HG03457 (cell line): ENCODE measurements around the gene NOTCH2.

ENCODE experiments used
- ATAC-seq: cut with Tn5 transposase; IDR thresholded peaks from one replicate; pipeline ENCODE4 v1.9.1; 2021; ENCODE audit warnings: moderate number of reproducible peaks; ENCODE audit not compliant: unreplicated experiment

NOTCH2 gene

DNA sequence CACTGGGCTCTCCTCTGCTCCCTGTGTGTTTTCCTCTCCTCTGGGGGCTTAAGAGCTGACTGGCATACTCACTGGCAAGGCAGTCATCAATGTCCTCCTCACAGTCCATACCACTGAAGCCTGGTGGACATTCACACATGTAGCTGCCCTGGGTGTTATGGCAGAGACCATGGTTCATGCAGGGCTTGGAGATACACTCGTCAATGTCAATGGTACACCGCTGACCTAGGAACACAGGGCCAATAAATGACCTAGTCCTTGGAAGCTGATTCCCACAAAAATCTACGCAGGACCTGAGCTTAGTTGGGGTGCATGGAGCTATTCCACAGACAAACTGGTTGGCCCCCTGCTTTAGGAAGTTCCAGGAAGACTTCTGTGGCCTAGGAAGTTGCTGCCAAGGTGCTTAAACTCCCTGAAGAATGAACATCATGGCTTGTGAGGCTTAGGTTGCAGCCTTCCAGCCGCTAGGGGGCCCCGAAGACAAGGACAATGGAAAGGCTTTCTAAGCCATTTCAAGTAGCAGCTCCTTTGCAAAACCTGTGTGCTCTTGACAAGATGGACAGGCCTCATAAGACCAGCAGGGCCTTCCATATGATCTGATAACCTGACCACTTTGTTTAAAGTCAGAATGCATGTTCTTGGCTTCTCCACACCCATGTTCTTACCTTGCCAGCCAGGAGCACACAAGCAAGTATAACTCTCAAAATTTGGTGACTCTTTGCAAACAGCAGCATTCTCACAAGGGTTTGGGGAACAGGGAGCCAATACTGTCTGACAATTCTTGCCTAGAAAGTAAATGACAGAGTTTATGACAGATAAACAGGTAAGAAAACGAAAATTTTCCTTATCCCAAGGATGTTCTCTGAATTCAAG lies 120.9 kb downstream of the NOTCH2 start:
- no peak for ATAC-seq

DNA sequence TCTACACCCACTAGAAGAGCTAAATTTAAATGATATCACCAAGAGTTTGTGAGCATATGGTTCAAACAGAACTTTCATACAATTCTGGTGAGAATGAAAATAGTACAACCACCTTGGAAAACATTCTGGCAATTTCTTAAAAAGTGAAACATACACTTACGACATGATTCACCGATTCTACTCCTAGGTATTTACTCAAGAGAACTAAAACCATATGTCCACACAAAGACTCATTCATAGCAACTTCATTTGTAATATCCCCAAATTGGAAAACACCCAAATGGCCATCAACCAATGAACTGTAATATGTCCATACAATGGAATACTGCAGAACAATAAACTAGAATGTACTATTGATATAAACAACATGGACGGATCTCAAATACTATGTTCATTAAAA lies 122.0 kb downstream of the NOTCH2 start:
- ATAC-seq, result no peak

DNA sequence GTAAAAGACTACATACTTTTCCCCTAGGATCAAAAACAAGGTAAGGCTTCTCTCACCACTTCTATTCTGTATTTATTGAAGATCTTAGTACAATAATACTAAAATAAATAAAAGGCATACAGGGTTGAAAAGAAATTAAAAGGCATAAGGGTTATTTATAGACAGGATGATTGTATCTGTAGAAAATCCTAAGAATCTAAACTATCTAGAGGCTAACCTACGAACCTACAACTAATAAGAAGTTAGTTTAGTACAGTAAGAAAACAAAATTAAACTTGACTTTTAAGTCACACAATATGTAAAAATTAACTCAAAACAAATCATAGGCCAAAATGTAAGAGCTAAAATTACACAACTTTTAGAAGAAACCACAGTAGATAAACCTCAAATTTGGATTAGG lies 122.7 kb downstream of the NOTCH2 start:
- no peak for ATAC-seq

DNA sequence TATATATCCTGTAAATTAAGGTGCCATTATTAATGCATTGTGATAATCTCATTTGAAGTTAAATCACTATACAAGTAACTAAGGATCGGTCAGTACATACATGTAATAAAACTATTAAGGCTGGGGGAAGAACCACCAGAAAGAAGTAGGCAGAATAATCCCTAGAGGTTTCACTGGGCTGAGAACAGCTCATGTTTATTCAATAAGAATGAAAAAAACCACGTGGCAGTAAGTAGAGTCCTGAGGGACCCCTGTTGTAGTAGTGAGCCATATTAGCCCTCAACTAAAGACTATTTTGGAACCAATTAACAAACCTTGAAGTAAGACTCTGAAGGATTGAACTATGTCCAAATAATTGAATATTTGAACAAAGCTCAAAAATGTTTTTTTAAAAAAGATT lies 126.2 kb downstream of the NOTCH2 start:
- no peak for ATAC-seq

DNA sequence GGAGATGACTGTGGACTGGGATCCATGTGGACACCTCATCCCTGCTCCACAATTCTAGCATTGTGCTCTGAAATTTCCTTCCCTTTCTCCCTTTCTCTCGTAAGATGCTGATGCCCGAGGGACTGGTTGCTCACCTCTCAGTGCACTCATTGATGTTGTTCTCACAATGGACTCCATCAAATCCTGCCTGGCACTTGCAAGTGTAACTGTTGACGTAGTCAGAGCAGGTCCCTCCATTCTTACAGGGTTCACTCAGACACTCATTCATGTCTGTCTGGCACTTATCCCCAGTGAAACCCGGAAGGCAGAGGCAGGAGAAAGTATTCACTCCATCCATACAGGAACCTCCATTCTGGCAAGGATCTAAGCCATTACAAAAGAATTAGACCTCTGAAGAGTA lies 128.1 kb downstream of the NOTCH2 start:
- ATAC-seq, result no peak

DNA sequence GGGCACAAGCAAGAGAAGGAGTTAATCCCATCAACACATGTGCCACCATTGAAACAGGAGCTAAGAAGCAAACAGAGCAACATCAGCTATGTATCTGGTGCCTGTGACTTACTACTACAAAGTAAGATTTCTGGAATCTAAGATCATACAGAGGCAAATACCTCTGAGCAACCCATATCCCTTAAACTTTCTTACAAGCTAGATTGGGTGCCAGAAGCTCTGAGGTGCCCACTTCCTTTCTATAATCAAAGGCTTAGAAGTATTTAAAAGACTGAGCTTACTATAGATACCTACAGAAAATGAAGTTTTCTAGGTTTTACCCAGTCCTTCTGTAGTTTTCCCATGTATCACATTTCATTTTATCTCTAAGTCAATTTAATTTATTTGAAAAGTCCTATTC lies 128.8 kb downstream of the NOTCH2 start:
- no peak for ATAC-seq

DNA sequence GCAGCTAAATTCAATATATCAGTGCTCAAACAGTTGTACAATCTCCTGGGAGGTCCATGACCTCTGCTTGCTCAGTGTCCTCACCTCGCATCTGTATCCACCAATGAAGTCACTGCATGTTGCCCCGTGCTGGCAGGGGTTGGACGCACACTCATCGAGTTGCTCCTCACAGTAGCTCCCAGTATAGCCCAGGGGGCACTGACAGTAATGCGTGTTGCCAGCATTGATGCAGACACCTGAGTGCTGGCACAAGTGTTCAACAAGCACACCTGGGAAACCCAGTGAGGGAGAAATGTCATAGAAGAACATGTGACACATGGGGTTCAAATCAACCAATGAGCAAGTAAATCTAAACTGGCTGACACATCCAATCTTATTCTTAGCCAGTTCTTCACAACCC lies 132.3 kb downstream of the NOTCH2 start:
- ATAC-seq, result no peak

DNA sequence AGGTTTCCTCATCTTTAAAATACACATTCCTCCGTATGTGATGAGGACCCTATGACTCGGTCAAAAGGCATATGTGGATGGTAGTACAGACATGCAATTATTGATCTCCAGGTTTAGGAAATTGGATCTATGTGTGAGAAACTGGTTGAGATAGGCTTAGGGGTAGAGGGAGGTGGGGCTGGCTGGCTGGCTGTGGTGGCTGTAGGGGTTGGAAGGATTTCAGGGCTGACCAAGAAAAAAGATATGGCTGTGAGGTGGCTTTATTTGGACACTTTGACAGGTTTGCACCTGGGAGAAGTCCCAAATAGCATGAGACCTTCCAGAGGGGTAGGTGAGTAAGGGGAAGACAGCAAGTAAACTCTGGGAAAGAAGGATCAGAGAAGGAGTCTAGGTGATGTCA lies 133.5 kb downstream of the NOTCH2 start:
- no peak for ATAC-seq

DNA sequence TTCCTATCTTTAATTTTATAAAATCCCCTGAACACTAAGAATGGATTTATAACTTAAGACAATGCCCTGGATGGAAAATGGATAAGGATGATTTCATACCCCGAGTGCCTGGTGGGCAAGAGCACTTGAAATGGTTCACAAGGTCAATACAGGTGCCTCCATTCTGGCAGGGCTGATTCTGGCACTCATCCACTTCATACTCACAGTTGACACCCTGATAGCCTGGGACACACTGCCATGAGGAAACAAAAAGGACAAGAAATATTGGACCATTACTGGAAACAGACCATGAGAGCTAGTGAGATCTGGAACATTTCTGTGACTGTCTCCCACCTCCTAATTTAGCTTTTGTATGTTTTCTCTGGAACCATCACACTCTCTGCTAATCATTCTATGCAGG lies 134.1 kb downstream of the NOTCH2 start:
- no peak for ATAC-seq

DNA sequence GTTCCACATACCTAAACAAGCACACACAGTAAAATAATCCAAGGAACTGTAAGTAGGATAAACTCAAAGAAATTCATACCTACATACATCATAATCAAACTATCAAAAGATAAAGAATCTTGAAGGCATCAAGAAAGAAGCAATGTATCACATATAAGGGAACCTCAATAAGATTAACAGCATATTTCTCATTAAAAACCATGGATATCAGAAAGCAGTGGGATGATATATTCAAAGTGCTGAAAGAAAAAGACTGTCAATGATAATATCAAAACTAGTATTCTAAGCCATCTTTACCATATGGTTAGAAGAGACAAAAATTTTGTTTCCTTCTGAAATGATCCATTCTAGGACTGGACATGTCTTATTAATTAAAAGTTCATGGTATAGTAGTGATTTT lies 136.1 kb downstream of the NOTCH2 start:
- no peak for ATAC-seq

DNA sequence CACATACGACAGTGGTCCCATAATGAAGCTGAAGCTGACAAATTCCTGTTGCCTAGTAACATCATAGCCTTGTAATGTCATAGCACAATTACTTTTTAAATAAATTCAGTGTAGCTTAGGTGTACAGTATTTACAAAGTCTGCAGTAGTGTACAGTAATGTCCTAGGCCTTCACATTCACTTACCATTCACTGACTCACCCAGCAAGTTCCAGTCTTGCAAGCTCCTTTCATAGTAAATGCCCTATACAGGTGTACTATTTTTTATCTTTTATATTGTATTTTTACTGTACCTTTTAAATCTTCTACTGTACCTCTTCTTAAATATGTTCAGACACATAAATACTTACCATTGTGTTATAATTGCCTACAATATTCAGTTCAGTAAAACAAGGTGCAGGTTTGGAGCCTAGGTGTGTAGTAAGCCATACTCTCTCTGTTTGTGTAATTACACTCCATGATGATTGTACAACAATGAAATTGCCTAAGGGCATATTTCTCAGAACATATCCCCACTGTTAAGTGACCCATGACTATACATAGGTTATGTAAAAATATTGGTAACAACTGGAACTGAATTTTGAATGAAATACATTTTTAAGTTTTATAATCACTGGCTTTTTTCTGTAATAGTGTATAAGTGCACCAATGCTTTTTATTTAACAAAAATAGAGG lies 139.7 kb downstream of the NOTCH2 start:
- no peak for ATAC-seq

DNA sequence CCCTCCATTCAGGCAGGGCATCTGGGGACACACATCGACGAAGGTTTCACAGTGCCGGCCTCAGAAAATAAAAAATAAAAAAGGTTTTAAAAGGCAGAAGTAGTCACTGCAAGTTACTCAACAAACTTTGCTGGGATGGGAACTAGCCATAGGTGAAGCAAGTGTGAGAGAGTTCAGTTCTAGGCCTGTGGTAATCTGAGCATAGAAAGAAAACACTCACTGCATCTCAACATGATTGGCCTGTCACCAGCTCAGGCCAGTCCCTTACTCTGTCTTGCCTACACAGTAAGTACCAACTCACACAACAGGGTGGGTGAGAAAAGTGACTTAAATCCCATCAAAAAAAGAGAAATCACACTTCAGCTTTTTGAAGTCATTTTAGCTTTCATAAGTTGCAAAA lies 142.9 kb downstream of the NOTCH2 start:
- no peak for ATAC-seq

DNA sequence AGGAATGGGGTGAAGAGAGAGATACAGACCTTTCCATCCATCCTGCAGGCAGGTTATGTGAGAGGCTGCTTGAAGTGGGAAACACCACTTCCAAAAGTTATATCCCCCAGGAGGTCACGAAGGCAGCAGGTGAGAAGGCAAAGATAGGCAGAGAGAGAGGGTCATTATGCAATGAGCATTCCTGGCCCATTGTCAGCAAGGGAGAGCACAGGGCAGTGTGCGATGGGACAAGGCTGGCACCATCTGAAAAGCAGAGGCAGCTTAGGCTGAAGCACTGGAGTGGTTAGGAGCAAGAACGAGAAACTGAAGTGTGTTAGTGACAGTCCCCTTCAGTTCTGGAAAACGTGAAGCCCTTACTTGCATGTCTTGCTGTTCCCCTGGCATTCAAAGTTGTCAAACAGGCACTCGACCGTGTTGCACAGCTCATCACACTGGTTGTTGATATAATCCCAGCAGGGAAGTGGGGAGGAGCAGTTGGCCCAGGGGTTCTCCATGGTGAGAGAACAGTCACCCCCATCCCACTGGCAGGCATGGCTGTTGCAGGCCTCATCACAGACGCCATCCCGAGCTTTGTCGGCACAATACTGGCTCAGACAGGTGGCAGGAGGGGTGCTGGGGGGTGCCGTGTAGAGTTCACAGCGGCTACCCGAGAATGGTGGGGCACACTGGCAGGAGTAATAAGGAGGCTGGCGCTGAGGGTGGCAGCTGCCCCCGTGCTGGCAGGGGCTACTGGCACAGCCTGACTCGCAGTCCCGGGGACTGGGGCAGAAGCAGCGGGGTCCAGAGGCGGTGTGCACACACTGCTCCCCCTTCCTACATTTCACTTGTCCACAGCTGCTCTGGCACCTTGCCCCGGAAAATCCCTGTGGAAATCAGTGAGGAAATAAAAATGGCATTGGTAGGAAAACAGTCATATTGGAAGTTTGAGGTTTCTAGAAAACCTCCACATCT lies 144.2 kb downstream of the NOTCH2 start:
- no peak for ATAC-seq

DNA sequence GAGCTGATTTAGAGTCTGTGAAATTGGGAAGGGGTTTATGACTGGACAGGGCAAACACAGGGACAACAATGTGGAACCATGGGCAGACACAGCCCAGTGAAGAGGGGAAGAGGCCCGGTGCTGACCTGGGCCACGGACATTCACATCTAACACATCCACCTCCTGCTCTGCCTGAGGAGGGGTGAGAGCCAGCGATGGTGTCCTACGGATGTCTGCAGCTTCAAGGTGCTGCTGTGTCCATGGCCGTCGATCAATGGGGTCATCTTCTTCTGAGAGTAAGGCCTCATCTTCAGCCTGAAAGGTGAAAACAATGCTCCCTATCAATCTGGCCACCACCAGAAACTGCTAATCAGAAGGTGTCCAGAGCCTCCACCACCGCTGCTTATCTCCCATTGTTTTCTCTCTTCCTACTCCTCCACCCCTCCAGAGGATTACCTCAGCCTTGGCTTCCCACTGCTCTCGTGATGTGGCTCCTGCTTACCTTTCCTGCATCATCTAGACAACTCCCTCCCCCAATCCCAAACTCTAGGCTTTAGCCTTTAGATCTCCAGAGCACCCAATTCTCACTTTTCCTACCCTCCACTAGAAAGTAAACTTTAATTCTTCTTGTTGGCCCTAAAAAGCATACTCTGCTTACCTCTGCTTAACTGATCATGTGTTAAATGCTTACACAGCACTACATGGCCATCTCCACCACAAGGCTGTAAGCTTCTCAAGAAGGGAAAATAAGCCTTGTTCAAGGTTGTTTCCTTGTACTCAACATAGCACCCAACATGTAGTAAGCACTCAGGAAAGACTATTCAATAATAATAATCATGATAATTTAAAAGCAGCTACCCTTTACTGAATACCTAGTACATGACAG lies 149.1 kb downstream of the NOTCH2 start:
- ATAC-seq, result no peak

DNA sequence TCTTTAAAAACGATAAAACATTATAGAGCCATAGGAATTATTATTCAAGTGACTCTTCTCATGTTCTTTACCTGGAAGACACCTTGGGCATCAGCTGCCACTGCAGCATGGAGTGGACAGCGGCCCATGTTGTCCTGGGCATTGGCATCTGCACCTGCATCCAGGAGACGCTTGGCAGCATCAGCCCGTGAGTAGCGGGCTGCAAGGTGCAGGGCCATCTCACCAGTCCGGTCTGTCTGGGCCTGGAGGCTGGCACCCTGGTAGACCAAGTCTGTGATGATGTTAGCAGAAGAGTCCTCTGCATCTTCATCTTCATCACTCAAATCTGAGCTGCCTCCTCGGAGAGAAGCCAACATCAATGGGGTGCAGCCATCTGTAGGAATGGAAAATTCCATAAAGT lies 150.2 kb downstream of the NOTCH2 start:
- no peak for ATAC-seq

DNA sequence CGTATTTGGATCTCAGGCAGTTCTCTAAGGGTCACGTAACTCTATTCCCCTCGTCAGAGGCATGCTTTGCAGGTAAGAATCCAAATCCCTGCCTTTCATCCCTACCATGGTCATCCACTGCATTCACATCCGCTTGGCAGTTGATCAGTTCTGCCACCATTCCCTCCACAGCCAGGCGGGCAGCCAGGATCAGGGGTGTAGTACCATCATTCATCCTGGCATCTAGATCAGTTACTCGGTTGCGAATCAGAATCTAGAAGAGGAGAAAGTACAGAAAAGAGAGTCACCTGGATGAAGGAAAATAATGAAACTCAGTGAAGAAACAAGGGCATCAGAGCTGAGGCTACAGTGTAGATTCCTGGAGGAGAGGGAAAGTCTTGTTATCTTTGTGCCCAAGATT lies 151.2 kb downstream of the NOTCH2 start:
- ATAC-seq, result no peak

DNA sequence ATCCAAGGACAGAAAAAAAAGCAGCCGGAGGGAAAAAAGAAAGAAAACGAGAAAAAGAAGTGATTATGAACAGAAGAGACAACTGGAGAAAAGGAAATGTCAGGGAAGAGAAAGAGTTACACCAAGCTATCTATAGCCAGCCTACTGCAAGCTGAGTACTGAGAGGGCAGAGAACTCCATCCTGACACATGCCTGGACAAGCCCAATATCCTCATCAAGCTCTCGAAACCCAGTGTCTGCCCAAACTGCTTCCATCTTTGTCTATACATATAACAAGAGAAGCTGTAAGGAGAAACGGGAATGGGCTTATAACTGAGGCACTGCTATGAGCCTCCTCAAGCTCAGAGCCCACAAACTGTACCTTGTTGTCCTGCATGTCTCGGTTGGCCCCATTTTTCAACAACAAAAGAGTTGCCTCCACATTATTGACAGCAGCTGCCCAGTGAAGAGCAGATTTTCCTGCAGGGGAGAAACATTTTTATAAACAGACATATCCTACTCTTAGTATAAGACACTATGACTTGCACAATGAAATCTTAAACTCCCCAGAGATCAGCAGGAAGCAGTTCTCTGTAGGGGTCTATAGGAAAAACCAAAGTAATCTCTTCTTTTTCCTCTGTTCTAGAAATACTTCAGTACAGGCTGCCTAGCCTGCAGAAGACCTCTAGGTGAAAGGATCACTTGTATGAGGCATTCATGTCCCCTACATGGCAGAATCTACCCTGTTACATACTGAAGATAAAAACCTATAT lies 152.0 kb downstream of the NOTCH2 start:
- ATAC-seq, result no peak

DNA sequence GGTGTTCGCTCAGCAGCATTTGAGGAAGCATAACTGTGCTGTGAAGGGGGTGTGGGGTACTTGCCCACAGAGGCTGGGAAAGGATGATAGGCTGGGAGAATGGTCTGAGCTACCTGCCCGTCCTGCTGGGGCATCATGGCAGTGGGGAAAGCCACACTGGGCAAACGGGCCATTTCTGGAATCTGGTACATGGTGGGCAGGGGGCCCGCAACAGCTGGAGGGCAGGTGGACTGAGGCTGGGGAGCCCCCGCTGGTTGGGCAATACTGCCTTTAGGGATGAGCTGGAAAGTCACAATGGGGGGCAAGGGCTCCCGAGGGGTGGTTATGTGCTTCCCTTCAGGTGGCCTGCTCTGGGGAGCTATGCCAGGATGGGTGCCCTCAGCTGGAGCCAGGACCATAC lies 153.9 kb downstream of the NOTCH2 start:
- ATAC-seq, result no peak

DNA sequence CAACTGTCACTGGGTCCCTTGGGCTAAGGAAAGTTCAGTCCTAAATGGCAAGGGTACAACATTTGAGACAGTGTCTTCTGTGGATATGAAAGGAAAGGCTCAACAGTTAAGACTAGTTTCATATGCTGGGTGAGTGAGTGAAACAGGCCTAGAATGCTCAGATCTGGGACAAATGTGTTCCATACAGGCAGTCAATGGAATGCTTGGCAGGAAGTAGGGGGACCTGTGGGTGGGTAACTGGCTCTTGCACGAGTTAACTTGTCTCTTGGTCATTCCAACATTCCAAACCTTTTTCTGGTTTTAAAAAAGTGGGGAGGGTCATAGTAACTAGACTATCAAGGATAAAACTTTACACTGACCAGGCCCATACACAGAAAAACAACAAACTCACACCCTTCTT lies 155.4 kb downstream of the NOTCH2 start:
- no peak for ATAC-seq

DNA sequence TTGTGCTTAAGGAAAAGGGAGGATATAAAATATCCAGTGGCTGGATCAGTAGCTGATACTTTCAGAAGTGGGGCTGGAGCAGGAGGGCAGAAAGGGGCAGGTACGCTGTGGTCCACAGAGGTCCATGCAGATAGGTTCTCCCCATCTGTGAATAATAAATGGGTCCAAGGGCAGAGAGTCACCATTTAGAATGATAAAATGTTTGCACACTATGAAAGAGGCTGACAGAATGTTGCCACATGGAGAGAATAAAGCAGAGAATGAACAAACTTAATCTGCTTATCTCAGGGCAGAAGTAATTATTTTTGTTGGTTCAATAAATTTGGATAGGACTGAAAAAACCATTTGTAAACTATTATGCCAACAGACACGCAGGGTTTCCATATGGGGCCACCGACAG lies 156.5 kb downstream of the NOTCH2 start:
- no peak for ATAC-seq
